T follicular helper cell (primary cell): ENCODE data around the gene ATP6V0A4.
"Not testable (repeated sequence)": the region's sequence is repeated elsewhere in the genome, so short reads cannot be mapped to it uniquely, and the experiment has no call there.

Source experiments
- DNase-seq: peaks from one replicate; pipeline ENCODE4 v3.0.0-alpha.2; 2020; ENCODE audit warnings: low read depth

The ATP6V0A4 gene

DNA sequence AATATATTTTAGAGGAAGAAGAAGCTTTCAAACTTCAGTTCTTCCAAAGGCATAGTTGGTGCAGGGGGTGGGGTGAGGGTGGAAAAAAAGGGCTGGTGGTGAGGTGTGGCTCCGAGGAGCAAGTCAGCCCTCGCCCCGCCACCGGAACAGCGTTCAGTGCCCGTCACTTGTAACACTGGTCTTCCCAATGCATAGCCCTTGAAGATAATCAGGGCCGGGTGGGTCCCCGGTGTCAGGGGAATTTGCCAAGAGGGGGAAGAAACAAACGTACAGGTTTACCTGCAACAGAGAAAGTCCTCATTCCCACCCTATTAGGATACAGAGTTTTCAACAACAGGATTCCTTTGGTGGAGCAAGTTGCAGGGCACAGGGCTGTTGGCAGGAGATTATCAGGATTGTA is 98.3 kb downstream of the ATP6V0A4 start:
- no peak for DNase-seq

DNA sequence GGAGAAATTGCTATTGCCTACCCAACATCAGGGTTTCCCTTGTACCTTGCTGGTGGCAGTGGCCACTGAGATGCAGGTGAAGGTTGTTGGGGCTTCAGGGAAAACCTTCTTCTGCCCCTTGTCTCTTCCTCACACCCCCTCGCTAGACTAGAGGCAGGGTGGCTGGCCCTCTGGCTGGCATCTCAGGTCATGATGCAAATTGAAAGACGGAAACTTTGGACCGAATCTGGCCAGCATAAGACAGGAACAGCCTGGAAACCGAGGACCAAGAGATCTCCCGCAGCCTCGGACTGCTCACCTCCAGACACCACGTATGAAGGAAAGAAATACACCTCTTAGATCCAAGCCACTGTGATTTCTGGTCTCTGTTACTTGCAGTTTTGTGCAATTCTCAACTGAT is 99.7 kb downstream of the ATP6V0A4 start:
- no peak for DNase-seq

DNA sequence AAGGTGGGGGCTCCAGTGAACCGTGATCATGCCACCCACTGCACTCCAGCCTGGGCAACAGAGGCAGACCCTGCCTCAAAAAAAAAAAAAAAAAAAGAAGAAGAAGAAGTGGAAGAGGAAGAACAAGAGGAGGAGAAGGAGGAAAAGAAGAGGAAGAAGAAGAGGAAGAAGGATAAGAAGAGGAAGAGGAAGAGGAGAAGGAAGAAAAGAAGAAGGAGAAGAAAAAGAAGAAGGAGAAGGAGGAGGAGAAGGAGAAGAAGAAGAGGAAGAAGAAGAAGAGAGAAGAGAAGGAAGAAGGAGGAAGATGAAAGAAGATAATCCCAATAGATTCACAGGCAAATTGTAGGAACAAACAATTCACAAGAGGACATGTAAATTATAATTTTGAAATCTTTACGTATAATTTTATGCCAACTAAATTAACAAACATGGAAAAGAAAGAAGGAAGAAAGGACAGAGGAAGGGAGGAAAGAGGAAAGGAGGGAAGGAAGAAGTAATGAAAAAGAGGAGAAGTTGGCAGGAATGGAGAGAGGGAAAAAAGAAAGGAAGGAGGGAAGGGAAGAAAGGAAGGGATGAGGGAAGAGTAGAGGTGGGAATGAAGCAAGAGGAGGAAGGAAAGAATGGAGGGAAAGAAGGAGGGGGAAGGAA is 100.3 kb downstream of the ATP6V0A4 start:
- DNase-seq: no peak

DNA sequence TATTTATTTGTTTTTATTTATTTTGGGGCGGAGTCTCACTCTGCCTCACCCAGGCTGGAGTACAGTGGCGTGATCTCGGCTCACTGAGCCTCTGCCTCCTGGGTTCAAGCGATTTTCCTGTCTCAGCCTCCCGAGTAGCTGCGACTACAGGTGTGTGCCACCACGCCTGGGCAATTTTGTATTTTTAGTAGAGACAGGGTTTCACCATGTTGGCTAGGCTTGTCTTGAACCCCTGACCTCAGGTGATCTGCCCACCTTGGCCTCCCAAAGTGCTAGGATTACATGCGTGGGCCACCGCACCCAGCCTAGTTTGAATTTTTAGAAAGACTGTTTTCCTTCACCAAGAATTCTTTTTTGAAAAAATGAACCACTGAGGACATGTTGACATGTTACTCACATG is 102.2 kb downstream of the ATP6V0A4 start:
- not testable (repeated sequence) for DNase-seq

DNA sequence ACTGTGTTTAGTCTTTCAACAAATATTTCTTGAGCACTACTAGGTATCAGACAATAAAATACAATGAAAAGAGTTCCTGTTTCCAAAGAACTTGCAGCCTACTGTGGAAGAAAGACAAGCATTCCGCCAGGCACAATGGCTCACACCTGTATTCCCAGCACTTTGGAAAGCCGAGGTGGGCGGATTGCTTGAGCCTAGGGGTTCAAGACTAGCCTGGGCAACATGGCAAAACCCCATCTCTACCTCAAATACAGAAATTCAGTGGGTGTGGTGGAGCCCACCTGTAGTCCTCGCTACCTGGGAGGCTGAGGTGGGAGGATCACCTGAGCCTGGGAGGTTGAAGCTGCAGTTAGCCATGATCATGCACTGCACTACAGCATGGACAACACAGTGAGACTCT is 102.9 kb downstream of the ATP6V0A4 start:
- no peak for DNase-seq

DNA sequence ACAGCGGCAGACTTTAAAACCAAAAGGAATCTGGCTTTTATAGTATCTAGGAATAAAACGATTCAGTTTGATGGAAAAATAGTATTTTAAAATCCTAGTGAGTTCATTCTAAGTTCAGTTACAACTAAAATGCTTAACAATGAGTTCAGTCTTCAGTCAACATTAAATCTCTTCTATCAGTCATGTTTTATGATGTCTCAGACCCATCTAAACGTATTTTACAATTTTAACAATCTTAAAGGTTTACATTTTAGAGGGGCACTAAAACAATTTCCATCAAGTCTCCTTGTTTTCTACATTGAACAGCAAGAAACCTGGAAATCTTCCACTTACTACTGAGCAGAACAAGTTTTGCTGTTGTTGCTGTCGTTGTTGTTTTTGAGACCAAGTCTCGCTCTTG is 106.8 kb downstream of the ATP6V0A4 start:
- DNase-seq: no peak

DNA sequence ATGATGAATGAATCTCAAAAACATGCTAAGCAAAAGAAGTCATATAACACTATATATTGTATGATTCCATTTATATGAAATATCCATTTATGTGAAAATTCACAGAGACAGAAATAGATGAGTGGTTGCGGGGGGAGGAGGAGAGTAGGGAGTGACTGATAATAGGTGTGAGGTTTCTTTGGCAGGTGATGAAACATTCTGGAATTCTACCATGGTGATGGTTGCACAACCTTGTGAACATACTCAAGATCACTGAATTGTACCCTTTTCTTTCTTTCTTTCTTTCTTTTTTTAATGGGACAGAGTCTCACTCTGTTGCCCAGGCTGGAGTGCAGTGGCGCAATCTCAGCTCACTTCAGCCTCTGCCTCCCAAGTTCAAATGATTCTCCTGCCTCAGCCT is 107.5 kb downstream of the ATP6V0A4 start:
- no peak for DNase-seq

DNA sequence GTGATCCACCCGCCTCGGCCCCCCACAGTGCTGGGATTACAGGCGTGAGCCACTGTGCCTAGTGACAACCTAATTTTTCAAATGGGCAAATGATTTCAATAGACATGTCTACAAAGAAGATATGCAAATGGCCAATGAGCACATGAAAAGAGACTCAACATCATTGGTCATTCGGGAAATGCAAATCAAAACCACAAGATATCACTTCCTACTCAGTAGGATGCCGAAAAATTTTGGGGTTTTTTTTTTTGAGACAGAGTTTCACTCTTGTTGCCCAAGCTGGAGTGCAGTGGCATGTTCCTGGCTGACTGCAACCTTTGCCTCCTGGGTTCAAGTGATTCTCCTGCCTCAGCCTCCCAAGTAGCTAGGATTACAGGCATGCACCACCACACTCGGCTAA is 110.0 kb downstream of the ATP6V0A4 start:
- not testable (repeated sequence) for DNase-seq

DNA sequence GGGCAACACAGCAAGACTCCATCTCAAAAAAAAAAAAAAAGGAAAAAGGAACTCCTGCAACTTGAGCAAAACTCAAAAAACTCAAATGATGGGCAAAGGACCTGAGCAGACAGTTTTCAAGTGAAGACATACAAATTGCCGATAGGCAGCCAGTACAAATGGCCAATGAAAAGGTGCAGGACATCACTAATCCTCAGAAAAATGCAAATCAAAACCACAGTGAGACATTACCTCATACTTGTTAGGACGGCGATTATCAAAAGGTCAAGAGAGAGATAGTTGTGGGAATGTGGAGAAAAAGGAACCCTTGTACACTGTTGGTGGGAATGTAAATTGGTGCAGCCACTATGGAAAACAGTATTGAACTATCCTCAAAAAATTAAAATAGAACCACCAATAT is 113.7 kb downstream of the ATP6V0A4 start:
- no peak for DNase-seq

DNA sequence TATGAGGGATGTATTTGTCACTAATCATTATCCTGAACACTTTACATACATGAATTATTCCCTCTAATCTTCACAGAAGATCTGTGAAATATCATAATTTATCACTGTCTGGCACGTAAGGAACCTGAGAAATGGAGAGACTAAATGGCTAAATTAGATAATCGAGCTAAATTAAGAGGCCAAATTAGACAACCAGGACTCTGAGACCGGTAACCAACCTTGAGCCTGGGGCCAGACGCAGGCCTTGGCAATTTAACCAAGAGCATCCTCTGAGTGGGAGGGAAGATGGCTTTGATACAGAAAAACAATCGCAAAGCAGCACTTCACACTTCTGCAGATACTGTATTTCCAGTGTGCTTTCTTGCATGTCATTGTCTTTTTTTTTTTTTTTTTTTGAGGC is 118.2 kb downstream of the ATP6V0A4 start:
- DNase-seq: no peak

DNA sequence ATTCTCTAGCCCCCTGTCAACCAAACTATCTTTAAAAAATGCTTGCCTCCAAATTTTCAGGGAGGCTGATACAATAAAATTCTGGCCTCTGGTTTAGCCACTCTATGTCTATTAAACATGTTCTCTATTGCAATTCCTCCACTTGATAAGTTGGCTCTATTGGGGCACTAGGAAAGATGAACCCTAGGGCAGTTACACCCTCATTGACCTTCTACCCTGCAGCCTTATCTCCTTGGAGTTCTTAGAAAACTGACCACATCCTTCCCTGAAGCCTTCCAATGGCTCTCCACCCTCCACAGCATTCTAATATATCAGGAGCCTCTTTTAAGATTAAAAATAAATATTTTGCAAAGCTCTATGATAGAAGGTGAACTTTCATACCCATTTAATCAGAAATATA is 127.4 kb downstream of the ATP6V0A4 start:
- no peak for DNase-seq

DNA sequence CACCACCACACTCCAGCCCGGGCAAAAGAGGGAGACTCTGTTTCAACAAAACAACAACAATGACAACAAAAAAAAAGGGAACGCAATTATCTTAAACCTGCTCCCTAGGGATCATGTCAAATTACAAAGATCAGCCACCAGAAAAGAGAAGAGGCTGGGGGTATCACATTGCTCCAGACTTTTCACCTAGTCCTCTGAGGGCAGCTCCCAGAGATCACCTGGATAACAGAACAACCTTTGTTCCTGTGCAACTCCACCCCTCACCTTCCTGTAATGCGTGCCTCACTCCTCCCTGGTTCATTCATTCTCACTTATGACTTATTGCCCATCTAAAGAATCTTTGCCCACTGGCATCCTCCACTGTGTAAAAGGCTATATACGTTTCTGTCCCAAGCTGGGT is 128.6 kb downstream of the ATP6V0A4 start:
- DNase-seq: no peak

DNA sequence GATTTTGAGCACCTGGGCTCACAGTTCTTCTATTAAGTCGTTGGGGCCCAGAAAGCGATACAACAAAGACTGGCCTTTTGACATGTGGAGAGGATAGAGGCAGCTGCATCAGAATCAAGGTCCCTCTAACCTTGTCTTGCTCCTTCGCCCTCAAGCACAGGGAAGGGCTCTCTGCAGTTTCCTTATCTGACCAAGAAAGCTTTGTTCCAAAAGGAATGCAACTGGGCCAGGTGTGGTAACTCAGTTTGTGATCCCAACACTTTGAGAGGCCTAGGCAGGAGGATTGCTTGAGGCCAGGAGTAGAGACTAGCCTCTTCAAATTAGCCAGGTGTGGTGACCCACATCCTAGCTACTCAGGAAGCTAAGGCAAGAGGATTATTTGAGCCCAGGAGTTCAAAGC is 129.1 kb downstream of the ATP6V0A4 start:
- no peak for DNase-seq

DNA sequence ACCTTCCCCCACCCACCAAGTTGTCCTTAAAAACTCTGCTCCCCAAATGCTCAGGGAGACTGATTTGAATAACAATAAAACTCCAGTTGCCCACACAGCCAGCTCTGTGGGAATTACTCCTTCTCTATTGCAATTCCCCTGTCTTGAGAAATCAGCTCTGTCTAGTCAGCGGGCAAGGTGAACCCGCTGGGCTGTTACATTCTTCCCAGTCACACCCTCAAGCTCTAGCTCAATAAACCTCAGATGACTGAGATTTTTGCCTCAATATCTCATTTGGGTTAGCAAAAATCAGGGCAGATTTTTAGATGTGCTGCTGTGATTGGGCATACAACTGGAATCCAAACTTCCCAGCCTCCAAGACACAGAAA is 129.8 kb downstream of the ATP6V0A4 start:
- DNase-seq: no peak

DNA sequence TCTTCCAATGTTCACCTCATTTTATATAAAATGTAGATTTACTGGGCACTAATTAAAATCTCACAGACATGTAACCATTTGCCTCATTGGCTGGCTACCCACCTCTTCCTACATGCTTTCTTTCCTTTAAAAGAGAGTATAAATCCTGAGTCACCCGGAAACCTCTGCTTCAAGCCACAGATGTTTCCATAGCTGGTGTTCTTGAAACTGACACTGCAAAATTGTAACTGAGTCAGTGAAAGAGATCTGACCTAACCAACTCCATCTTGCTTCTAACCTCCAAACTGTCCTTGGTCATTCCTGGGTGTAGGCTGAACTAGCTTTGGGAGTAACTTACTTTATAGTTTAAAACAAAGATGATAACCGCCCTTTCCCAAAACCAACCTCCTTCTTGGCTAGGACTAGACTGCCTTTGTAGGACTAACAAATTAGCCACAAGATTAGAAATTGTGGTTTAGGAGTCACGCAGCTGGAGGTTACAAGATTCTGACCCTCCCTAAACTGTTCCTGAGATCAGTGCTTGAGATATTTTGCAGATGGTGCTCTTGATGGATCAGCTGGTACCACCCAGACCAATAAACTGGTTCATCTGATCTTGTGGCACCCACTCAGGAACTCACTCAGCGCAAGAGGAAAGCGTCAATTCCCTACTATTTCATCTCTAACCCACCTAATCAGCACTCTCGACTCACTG is 130.3 kb downstream of the ATP6V0A4 start:
- no peak for DNase-seq

DNA sequence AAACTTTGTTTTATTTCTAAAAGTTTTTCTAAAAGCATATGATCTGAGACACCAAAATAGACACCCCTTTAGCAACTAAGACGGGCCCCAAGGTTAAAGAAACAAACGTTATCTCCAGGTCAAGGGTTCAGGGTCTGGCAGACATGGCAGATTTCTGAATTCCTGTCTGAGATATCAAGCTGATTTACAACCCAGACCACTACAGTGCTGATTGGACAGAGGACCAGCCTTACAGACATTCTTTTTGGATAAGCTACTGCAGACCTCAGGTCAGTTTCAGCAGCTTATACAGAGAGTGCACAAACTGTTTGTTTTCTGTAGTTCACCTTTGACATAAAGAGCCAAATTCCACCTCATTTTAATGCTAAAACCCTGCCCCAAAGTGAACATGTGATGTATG is 131.6 kb downstream of the ATP6V0A4 start:
- no peak for DNase-seq

DNA sequence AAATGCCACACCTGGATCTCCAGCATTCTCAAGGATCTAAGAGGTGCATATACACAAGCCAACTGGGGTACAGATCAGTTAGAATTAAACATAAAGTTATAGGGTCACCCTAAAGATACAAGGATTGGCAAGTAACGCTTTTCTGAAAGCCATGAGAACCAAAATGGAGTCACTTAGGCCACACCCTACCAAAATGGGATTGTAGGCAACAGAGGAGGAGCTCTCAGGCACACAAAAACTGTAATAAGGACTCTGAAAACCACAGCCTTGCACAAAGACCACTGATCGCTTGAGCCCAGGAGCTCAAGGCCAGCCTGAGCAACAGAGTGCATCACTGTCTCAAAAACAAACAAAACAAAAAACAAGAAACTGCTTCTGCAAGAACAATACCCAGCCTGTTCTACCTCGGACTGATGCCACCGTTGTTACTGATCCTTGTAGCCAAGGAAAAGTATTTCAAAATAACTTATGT is 132.3 kb downstream of the ATP6V0A4 start:
- DNase-seq: no peak

DNA sequence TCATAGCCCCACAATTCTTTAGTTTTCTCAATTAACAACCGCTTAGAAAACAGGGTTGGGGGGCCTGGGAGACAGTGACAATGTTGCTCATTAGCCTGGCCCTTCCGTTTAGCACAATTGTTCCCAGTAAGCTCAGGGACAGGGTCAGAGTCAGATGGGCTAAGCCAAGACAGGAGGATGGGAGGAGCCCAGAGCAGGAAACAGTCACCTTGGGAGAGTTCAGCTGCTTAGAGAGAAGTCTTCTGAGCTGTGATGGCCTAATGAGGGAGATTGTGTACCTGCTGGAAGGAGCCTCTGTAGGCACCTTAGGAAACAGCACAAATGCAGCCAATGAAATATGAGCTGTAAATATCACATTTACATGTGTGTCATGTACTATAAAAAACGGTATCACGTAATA is 132.7 kb downstream of the ATP6V0A4 start:
- DNase-seq: no peak

DNA sequence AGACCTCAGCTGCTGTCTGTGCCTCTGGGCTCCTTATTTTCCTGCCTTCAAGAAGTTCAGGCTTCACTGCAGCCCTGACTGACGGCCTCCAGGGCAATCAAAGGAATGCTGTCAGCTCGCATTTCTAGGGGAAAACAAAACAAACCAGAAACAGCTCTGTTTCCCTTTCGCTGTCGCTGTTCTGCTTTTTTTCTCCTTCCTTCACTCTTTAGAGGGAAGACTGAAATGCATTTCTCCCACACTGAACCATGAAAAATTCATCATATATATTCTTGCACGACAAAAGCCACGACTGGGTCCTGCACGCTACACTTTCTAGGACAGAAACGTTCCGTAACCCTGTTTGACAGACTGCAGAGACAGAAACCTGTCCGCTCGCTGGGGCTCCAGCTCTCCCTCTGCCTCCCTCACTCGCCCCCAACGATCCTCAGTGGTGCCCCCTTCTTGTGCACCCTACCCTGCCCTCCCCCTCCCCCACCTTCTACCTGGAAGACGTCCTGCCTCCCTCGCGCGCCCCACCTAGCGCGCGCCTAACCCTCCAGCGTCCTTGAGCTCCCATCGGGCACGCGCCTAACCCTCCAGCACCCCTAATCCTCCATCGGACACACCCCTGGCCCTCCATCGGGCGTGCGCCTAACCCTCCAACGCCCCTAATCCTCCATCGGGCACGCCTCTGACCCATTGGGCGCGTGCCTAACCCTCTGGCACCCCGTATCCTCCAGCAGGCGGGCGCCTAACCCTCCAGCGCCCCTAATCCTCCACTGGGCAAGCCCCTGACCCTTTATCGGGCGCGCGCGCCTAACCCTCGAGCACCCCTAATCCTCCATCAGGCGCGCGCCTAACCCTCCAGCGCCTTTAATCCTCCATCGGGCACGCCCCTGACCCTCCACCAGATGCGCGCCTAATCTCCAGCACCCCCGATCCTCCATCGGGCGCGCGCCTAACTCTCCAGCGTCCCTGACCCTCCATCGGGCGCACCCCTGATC is 134.0 kb downstream of the ATP6V0A4 start:
- DNase-seq: no peak

DNA sequence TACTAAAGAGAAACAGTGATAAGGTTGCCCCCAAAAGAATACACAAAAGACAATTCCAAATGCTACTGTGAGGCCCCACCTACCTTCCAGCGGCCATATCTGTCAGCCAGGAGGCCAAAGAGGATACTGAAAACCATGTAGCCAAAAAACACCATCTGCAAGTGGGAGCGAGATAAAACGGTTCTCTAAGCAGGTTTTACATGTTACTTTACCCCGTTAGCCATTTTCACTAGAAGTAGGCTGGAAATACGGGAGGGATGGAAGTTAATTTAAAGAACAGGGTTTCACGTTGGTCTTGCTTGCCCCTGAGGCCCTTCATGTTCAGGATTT is 135.0 kb downstream of the ATP6V0A4 start:
- DNase-seq: no peak

DNA sequence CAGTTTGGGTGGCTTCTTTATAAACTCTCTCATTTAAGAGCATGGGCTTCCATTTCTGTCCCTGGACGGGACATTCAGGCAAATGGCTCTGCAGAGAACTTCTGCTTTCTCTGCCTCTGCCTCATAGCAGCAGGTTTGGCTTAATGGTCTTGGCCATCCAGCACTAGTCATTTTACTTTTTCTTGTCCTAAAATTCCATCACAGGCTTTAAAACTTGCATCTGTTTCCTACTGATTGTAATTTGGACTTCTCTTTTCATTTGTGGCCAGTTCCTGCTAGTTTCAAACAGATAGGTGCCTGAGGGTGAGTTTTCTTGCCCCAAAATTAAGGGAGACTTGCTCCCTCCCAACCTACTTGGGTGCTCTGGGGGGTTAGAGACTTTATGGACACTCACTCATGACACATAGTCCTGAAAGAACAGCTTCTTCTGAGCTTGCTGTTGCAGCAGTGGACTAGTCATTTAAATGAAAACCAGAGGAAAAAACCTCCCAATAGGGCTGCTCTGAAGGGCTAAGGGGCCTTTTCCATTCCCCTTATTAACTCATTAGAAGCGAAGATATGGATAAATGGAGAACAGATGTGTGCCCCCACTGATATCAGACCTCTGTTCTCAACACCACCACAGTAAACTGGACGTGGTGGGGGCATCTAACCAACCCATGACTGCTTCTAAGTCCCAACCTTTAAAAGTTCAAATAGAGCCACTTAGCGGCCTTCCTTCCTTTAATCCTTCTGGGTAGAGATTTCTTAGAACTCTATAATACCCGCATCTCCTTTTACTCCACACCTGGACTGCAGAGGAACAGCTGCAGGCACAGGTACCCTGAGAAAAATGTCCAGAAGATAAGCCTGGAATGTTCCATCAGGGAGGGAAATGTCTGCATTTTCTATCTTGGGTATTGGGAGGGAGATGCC is 135.7 kb downstream of the ATP6V0A4 start:
- DNase-seq: no peak
